Neural progenitor cell (in vitro differentiated cells): Measurements from ENCODE around the gene TMEM231. TPM values are rescaled to one million over a fixed set of nuclear protein-coding genes. Genes with fewer than 3 reads are reported as not detected.

ENCODE experiments used
- DNase-seq: peaks from one replicate; pipeline ENCODE4 v3.0.0-alpha.2; 2016; ENCODE audit warnings: low spot score
- H2AFZ ChIP-seq: fragments of 200-600 bp; sonication (generic); replicated peaks from 2 replicates; pipeline ENCODE4 v1.6.1; 2016; ENCODE audit warnings: antibody characterized with exemption
- H3F3A ChIP-seq: fragments of 200-600 bp; sonication (generic); 2 replicates; pipeline ENCODE4 v1.6.1; 2016; ENCODE audit warnings: antibody characterized with exemption, low read depth
- H3K27ac ChIP-seq: fragments of 200-600 bp; sonication (generic); 2 replicates; pipeline ENCODE4 v1.5.1; 2016; ENCODE audit warnings: mild to moderate bottlenecking
- H3K27me3 ChIP-seq: fragments of 200-600 bp; sonication (generic); 2 replicates; pipeline ENCODE4 v1.6.1; 2016; ENCODE audit warnings: mild to moderate bottlenecking, moderate library complexity
- H3K36me3 ChIP-seq: fragments of 200-600 bp; sonication (generic); 2 replicates; pipeline ENCODE4 v1.5.1; 2016
- H3K4me1 ChIP-seq: fragments of 200-600 bp; sonication (generic); 2 replicates; pipeline ENCODE4 v1.6.1; 2016; ENCODE audit warnings: mixed run types
- H3K4me2 ChIP-seq: fragments of 200-600 bp; sonication (generic); 2 replicates; pipeline ENCODE4 v1.6.1; 2016
- H3K4me3 ChIP-seq: fragments of 200-600 bp; sonication (generic); 2 replicates; pipeline ENCODE4 v1.5.1; 2016
- H3K79me2 ChIP-seq: fragments of 200-600 bp; sonication (generic); 2 replicates; pipeline ENCODE4 v1.6.1; 2016; ENCODE audit warnings: low read depth
- H3K9ac ChIP-seq: fragments of 200-600 bp; sonication (generic); 2 replicates; pipeline ENCODE4 v1.6.1; 2016
- H3K9me3 ChIP-seq: fragments of 200-600 bp; sonication (generic); 2 replicates; pipeline ENCODE4 v1.5.1; 2016; ENCODE audit warnings: low read depth
- H4K20me1 ChIP-seq: fragments of 200-600 bp; sonication (generic); 2 replicates; pipeline ENCODE4 v1.6.1; 2016; ENCODE audit warnings: low read depth
- H3K27ac Mint-ChIP-seq: 3 replicates; pipeline ENCODE4 v1.8.0; 2021; ENCODE audit warnings: mixed read lengths
- H3K27me3 Mint-ChIP-seq: 2 replicates; pipeline ENCODE4 v1.8.0; 2022; ENCODE audit warnings: low read depth, mild to moderate bottlenecking, inconsistent platforms, moderate library complexity, mixed read lengths; ENCODE audit not compliant: insufficient read depth
- H3K36me3 Mint-ChIP-seq: 3 replicates; pipeline ENCODE4 v1.8.0; 2021; ENCODE audit warnings: mixed read lengths
- H3K4me1 Mint-ChIP-seq: 3 replicates; pipeline ENCODE4 v1.8.0; 2021; ENCODE audit warnings: mixed read lengths
- H3K4me3 Mint-ChIP-seq: 3 replicates; pipeline ENCODE4 v1.8.0; 2021; ENCODE audit warnings: mild to moderate bottlenecking, moderate library complexity, mixed read lengths
- H3K9me3 Mint-ChIP-seq: 3 replicates; pipeline ENCODE4 v1.8.0; 2020; ENCODE audit warnings: mixed read lengths
- CTCF ChIP-seq: fragments of 200-600 bp; sonication (generic); IDR thresholded peaks from 2 replicates; pipeline ENCODE4 v1.5.1; 2017; ENCODE audit warnings: antibody characterized with exemption, mild to moderate bottlenecking
- EZH2 ChIP-seq: fragments of 200-600 bp; sonication (generic); IDR thresholded peaks from 2 replicates; pipeline ENCODE4 v1.6.1; 2017; ENCODE audit warnings: antibody characterized with exemption, mild to moderate bottlenecking, moderate library complexity
- EZH2phosphoT487 ChIP-seq: fragments of 200-600 bp; sonication (generic); IDR thresholded peaks from 2 replicates; pipeline ENCODE4 v1.6.1; 2017; ENCODE audit warnings: antibody characterized with exemption
- total RNA-seq: library from RNA; depleted of rRNA; stranded (reverse); fragments of >200 nt; gene quantifications from 2 replicates; pipeline ENCODE4 v1.2.3, GENCODE V29; 2015; ENCODE audit warnings: low replicate concordance

Gene TMEM231
- total RNA-seq, 1 donor from 2014 or later, result 10.9 TPM

- DNase-seq, result no peak
- Histone ChIP-seq H3K4me1 (no peaks in the 10 kb centered on the region), H2AFZ (no peak overlapping the region), H4K20me1 (no peaks in the 10 kb centered on the region), H3K27me3 (no peaks in the 10 kb centered on the region), H3K4me3 (no peak overlapping the region), H3K9ac (no peak overlapping the region), H3K27ac (no peak overlapping the region), H3K4me2 (no peak overlapping the region), H3F3A (no peaks in the 10 kb centered on the region), H3K79me2 (no peaks in the 10 kb centered on the region), H3K36me3 (no peaks in the 10 kb centered on the region), H3K9me3 (no peaks in the 10 kb centered on the region)
- Mint-ChIP-seq H3K4me1 (no peaks in the 10 kb centered on the region), H3K4me3 (no peak overlapping the region), H3K27me3 (peaks cover 4% of the 10 kb centered on the region), H3K9me3 (no peaks in the 10 kb centered on the region), H3K36me3 (peaks cover 15% of the 10 kb centered on the region), H3K27ac (no peak overlapping the region)
- TF ChIP-seq EZH2phosphoT487 (no peak), EZH2 (no peak), CTCF (no peak)
Observed at GRCh38 chr16:75537776-75538175, 18.3 kb downstream of the TMEM231 start.

GRCh38 chr16:75535901-75536300, 20.2 kb downstream of the TMEM231 start, which contains the start of gene CHST5:
TSS of gene CHST5 (minus strand) at chr16:75536108. CDS start at chr16:75530384, 5,724 bp downstream.
- Mint-ChIP-seq H3K27ac (peak within 1 kb of the TSS; percentile 78), H3K4me1 (no peaks in the 10 kb centered on the region), H3K4me3 (no peak within 1 kb of the TSS), H3K9me3 (no peaks in the 10 kb centered on the region), H3K36me3 (peaks cover 7% of the 10 kb centered on the region), H3K27me3 (peaks cover 4% of the 10 kb centered on the region)
- no peaks in the 10 kb centered on the region for H3F3A ChIP-seq
- no peak for DNase-seq
- no peak within 1 kb of the TSS for H3K9ac ChIP-seq
- H3K27me3 ChIP-seq, result no peaks in the 10 kb centered on the region
- no peaks in the 10 kb centered on the region for H3K79me2 ChIP-seq
- no peak within 1 kb of the TSS for H3K4me3 ChIP-seq
- no peaks in the 10 kb centered on the region for H4K20me1 ChIP-seq
- TF ChIP-seq CTCF (no peak), EZH2 (no peak), EZH2phosphoT487 (no peak)
- no peaks in the 10 kb centered on the region for H3K4me1 ChIP-seq
- H3K9me3 ChIP-seq, result no peaks in the 10 kb centered on the region
- H3K4me2 ChIP-seq, result no peak within 1 kb of the TSS
- no peaks in the 10 kb centered on the region for H3K36me3 ChIP-seq
- no peak within 1 kb of the TSS for H3K27ac ChIP-seq
- H2AFZ ChIP-seq, result no peak within 1 kb of the TSS

GRCh38 chr16:75535211-75535843, 20.7 kb downstream of the TMEM231 start:
- H3K4me3 Mint-ChIP-seq, result no peak overlapping the region
- H3K9ac ChIP-seq, result no peak overlapping the region
- H3K36me3 Mint-ChIP-seq, result peaks cover 5% of the 10 kb centered on the region
- no peak overlapping the region for H3K27ac Mint-ChIP-seq
- TF ChIP-seq EZH2phosphoT487 (no peak), EZH2 (no peak), CTCF (no peak)
- H3K9me3 Mint-ChIP-seq, result no peaks in the 10 kb centered on the region
- H3K27me3 ChIP-seq, result no peaks in the 10 kb centered on the region
- H3F3A ChIP-seq, result no peaks in the 10 kb centered on the region
- H3K36me3 ChIP-seq, result no peaks in the 10 kb centered on the region
- no peak overlapping the region for H3K27ac ChIP-seq
- no peaks in the 10 kb centered on the region for H3K4me1 ChIP-seq
- DNase-seq, result no peak
- H2AFZ ChIP-seq, result no peak overlapping the region
- H4K20me1 ChIP-seq, result no peaks in the 10 kb centered on the region
- H3K4me1 Mint-ChIP-seq, result no peaks in the 10 kb centered on the region
- no peak overlapping the region for H3K4me3 ChIP-seq
- peaks cover 4% of the 10 kb centered on the region for H3K27me3 Mint-ChIP-seq
- H3K79me2 ChIP-seq, result no peaks in the 10 kb centered on the region
- no peak overlapping the region for H3K4me2 ChIP-seq
- H3K9me3 ChIP-seq, result no peaks in the 10 kb centered on the region
